ENCODE measurements around the gene NFATC1. TPM values are rescaled to one million over a fixed set of nuclear protein-coding genes. Genes with fewer than 3 reads are reported as not detected.

NFATC1 gene
- polyA plus RNA-seq, 1 donor from 2014 or later = 0.37 TPM

- Histone ChIP-seq H3K4me2 (ENCODE audit: low read length) (no peak overlapping the region), H3K79me2 (replicated peaks; ENCODE audit: insufficient read depth, low read length) (no peaks in the 10 kb centered on the region), H3K27me3 (ENCODE audit: insufficient read depth, low read depth, low read length) (no peaks in the 10 kb centered on the region), H3K9me3 (ENCODE audit: low read length) (no peaks in the 10 kb centered on the region), H3K9me2 (ENCODE audit: insufficient read depth, low read length) (no peaks in the 10 kb centered on the region), H3K27ac (ENCODE audit: low read length) (no peak overlapping the region), H2AFZ (ENCODE audit: low read depth, low read length) (no peak overlapping the region), H4K20me1 (ENCODE audit: insufficient read depth) (no peaks in the 10 kb centered on the region), H3K36me3 (ENCODE audit: insufficient read depth, low read length) (no peaks in the 10 kb centered on the region), H3K4me3 (ENCODE audit: low read length) (no peak overlapping the region), H3F3A (ENCODE audit: insufficient read depth, low read length, poor library complexity, severe bottlenecking) (no peaks in the 10 kb centered on the region), H3K9ac (ENCODE audit: low read length) (no peak overlapping the region)
- no peak for TF ChIP-seq RAD21 (conservative IDR thresholded peaks at IDR 0.05)
- no peak for TF ChIP-seq EP300 (conservative IDR thresholded peaks at IDR 0.05; ENCODE audit: poor library complexity, severe bottlenecking)
- TF ChIP-seq EZH2 (IDR thresholded peaks at IDR 0.05; ENCODE audit: borderline replicate concordance, insufficient read depth, low read length, poor library complexity, severe bottlenecking) = no peak
- TF ChIP-seq MXI1 (conservative IDR thresholded peaks at IDR 0.05; ENCODE audit: poor library complexity, severe bottlenecking) = no peak
- TF ChIP-seq SMC3 (conservative IDR thresholded peaks at IDR 0.05; ENCODE audit: poor library complexity) = no peak
- no peak for TF ChIP-seq CTCF (IDR thresholded peaks at IDR 0.05; ENCODE audit: poor library complexity, severe bottlenecking)
- TF ChIP-seq TAF1 (IDR thresholded peaks at IDR 0.05; ENCODE audit: low read depth) = no peak
- no peak for TF ChIP-seq REST (IDR thresholded peaks at IDR 0.05; ENCODE audit: borderline replicate concordance)
- no peak for TF ChIP-seq POLR2AphosphoS5 (IDR thresholded peaks at IDR 0.05)
These were observed 158.6 kb downstream of the NFATC1 start for GRCh38 chr18:79554321-79554720.

- Histone ChIP-seq H3K27me3 (ENCODE audit: insufficient read depth, low read depth, low read length) (no peaks in the 10 kb centered on the region), H3K36me3 (ENCODE audit: insufficient read depth, low read length) (no peaks in the 10 kb centered on the region), H3K4me3 (ENCODE audit: low read length) (no peak overlapping the region), H3F3A (ENCODE audit: insufficient read depth, low read length, poor library complexity, severe bottlenecking) (no peaks in the 10 kb centered on the region), H3K79me2 (replicated peaks; ENCODE audit: insufficient read depth, low read length) (no peaks in the 10 kb centered on the region), H2AFZ (ENCODE audit: low read depth, low read length) (no peak overlapping the region), H4K20me1 (ENCODE audit: insufficient read depth) (no peaks in the 10 kb centered on the region), H3K9me2 (ENCODE audit: insufficient read depth, low read length) (no peaks in the 10 kb centered on the region), H3K4me2 (ENCODE audit: low read length) (no peak overlapping the region), H3K27ac (ENCODE audit: low read length) (no peak overlapping the region), H3K9ac (ENCODE audit: low read length) (no peak overlapping the region), H3K9me3 (ENCODE audit: low read length) (no peaks in the 10 kb centered on the region)
- TF ChIP-seq POLR2AphosphoS5 (IDR thresholded peaks at IDR 0.05) (no peak), CTCF (IDR thresholded peaks at IDR 0.05; ENCODE audit: poor library complexity, severe bottlenecking) (no peak), SMC3 (conservative IDR thresholded peaks at IDR 0.05; ENCODE audit: poor library complexity) (no peak), RAD21 (conservative IDR thresholded peaks at IDR 0.05) (no peak), REST (IDR thresholded peaks at IDR 0.05; ENCODE audit: borderline replicate concordance) (no peak), EZH2 (IDR thresholded peaks at IDR 0.05; ENCODE audit: borderline replicate concordance, insufficient read depth, low read length, poor library complexity, severe bottlenecking) (no peak), EP300 (conservative IDR thresholded peaks at IDR 0.05; ENCODE audit: poor library complexity, severe bottlenecking) (no peak), MXI1 (conservative IDR thresholded peaks at IDR 0.05; ENCODE audit: poor library complexity, severe bottlenecking) (no peak), TAF1 (IDR thresholded peaks at IDR 0.05; ENCODE audit: low read depth) (no peak)
These were observed 159.4 kb downstream of the NFATC1 start for GRCh38 chr18:79554945-79555645.
